HG03342 (cell line): Measurements from ENCODE around the gene CRELD2.

ENCODE experiments used
- ATAC-seq: cut with Tn5 transposase; IDR thresholded peaks from one replicate; pipeline ENCODE4 v1.9.1; 2021; ENCODE audit warnings: mild to moderate bottlenecking, moderate library complexity; ENCODE audit not compliant: unreplicated experiment

The CRELD2 gene

GRCh38 chr22:49955581-49956417 is 37.4 kb downstream of the CRELD2 start:
- no peak for ATAC-seq

GRCh38 chr22:49956418-49956770 is 38.0 kb downstream of the CRELD2 start:
- no peak for ATAC-seq

GRCh38 chr22:49956914-49957825 is 38.7 kb downstream of the CRELD2 start:
- ATAC-seq = no peak

- ATAC-seq = no peak
Measured at GRCh38 chr22:49957826-49958365, 39.5 kb downstream of the CRELD2 start.

GRCh38 chr22:49958366-49958921 is 40.0 kb downstream of the CRELD2 start:
- ATAC-seq = no peak

GRCh38 chr22:49958931-49959781 is 40.7 kb downstream of the CRELD2 start:
- no peak for ATAC-seq

GRCh38 chr22:49959782-49960158 is 41.3 kb downstream of the CRELD2 start:
- peak; percentile 7 for ATAC-seq

GRCh38 chr22:49960159-49961004 is 41.9 kb downstream of the CRELD2 start, which contains the start of gene PIM3:
PIM3 (plus strand) TSS chr22:49960772; CDS start chr22:49960948, 176 bp downstream.
- peak; percentile 49 for ATAC-seq

- peak; percentile 4 for ATAC-seq
Measured at GRCh38 chr22:49961005-49961600, 42.7 kb downstream of the CRELD2 start.

GRCh38 chr22:49961601-49962011 is 43.2 kb downstream of the CRELD2 start:
- ATAC-seq = no peak

- no peak for ATAC-seq
Measured at GRCh38 chr22:49962012-49962750, 43.7 kb downstream of the CRELD2 start.

GRCh38 chr22:49962751-49963646 is 44.6 kb downstream of the CRELD2 start:
- ATAC-seq = no peak

GRCh38 chr22:49963647-49964026 is 45.2 kb downstream of the CRELD2 start:
- ATAC-seq = no peak

- no peak for ATAC-seq
Measured at GRCh38 chr22:49964136-49965090, 46.0 kb downstream of the CRELD2 start.

GRCh38 chr22:49965091-49966040 is 46.9 kb downstream of the CRELD2 start:
- ATAC-seq = no peak
